IPS-18c (cell line): ENCODE measurements around the gene IL18.
"Not testable (repeated sequence)": the region's sequence is repeated elsewhere in the genome, so short reads cannot be mapped to it uniquely, and the experiment has no call there.

Source experiments
- H3K4me3 ChIP-seq: 2 replicates; pipeline ENCODE4 v1.7.0; 2013; ENCODE audit warnings: low read depth, mild to moderate bottlenecking, low read length, moderate library complexity; ENCODE audit not compliant: insufficient read depth
- H3K9me3 ChIP-seq: one replicate; pipeline ENCODE4 v1.6.1; 2013; ENCODE audit warnings: mild to moderate bottlenecking, low read length, moderate library complexity; ENCODE audit not compliant: control insufficient read depth, insufficient read depth

The IL18 gene

GRCh38 chr11:112163875-112164685, at the start of gene IL18:
IL18 (minus strand) TSS chr11:112164094; CDS start chr11:112155053, 9,041 bp downstream.
- Histone ChIP-seq H3K4me3 (no peak within 1 kb of the TSS), H3K9me3 (no peaks in the 10 kb centered on the region)

GRCh38 chr11:112212710-112213109, 48.8 kb upstream of the IL18 start:
- H3K9me3 ChIP-seq = no peaks in the 10 kb centered on the region
- no peak overlapping the region for H3K4me3 ChIP-seq

GRCh38 chr11:112212290-112212689, 48.4 kb upstream of the IL18 start:
- H3K4me3 ChIP-seq = no peak overlapping the region
- H3K9me3 ChIP-seq = no peaks in the 10 kb centered on the region

- H3K4me3 ChIP-seq = no peak overlapping the region
- no peaks in the 10 kb centered on the region for H3K9me3 ChIP-seq
These were observed 47.6 kb upstream of the IL18 start for GRCh38 chr11:112211536-112211935.

GRCh38 chr11:112210890-112211289, 47.0 kb upstream of the IL18 start:
- no peaks in the 10 kb centered on the region for H3K9me3 ChIP-seq
- H3K4me3 ChIP-seq = no peak overlapping the region

- no peak overlapping the region for H3K4me3 ChIP-seq
- H3K9me3 ChIP-seq = no peaks in the 10 kb centered on the region
These were observed 42.2 kb upstream of the IL18 start for GRCh38 chr11:112206071-112206470.

GRCh38 chr11:112200252-112200651, 36.4 kb upstream of the IL18 start:
- Histone ChIP-seq H3K4me3 (no peak overlapping the region), H3K9me3 (no peaks in the 10 kb centered on the region)

- H3K9me3 ChIP-seq, H3K4me3 ChIP-seq: not testable (repeated sequence)
These were observed 35.2 kb upstream of the IL18 start for GRCh38 chr11:112199101-112199500.

- H3K9me3 ChIP-seq = no peaks in the 10 kb centered on the region
- H3K4me3 ChIP-seq = no peak overlapping the region
These were observed 32.7 kb upstream of the IL18 start for GRCh38 chr11:112196519-112197087.

GRCh38 chr11:112195951-112196351, 32.1 kb upstream of the IL18 start:
- H3K9me3 ChIP-seq = no peaks in the 10 kb centered on the region
- no peak overlapping the region for H3K4me3 ChIP-seq

GRCh38 chr11:112195113-112195512, 31.2 kb upstream of the IL18 start:
- H3K4me3 ChIP-seq, H3K9me3 ChIP-seq: not testable (repeated sequence)

GRCh38 chr11:112186304-112186703, 22.4 kb upstream of the IL18 start:
- Histone ChIP-seq H3K9me3 (no peaks in the 10 kb centered on the region), H3K4me3 (no peak overlapping the region)

GRCh38 chr11:112185883-112186282, 22.0 kb upstream of the IL18 start:
- H3K4me3 ChIP-seq = no peak overlapping the region
- no peaks in the 10 kb centered on the region for H3K9me3 ChIP-seq

- H3K4me3 ChIP-seq = no peak overlapping the region
- H3K9me3 ChIP-seq = no peaks in the 10 kb centered on the region
These were observed 19.0 kb upstream of the IL18 start for GRCh38 chr11:112182867-112183266.

- Histone ChIP-seq H3K4me3 (no peak overlapping the region), H3K9me3 (no peaks in the 10 kb centered on the region)
These were observed 15.7 kb upstream of the IL18 start for GRCh38 chr11:112179601-112180000.

GRCh38 chr11:112178936-112179335, 15.0 kb upstream of the IL18 start:
- no peaks in the 10 kb centered on the region for H3K9me3 ChIP-seq

GRCh38 chr11:112178428-112178827, 14.5 kb upstream of the IL18 start:
- H3K9me3 ChIP-seq = no peaks in the 10 kb centered on the region

More at GRCh38 chr11:112178936-112179335, 15.0 kb upstream of the IL18 start:
- H3K4me3 ChIP-seq = no peak overlapping the region

GRCh38 chr11:112177589-112177988, 13.7 kb upstream of the IL18 start:
- H3K9me3 ChIP-seq = no peaks in the 10 kb centered on the region
- H3K4me3 ChIP-seq = no peak overlapping the region

More at GRCh38 chr11:112178428-112178827, 14.5 kb upstream of the IL18 start:
- H3K4me3 ChIP-seq = no peak overlapping the region
